K562 (cell line): ENCODE measurements around the gene ZNF37A. TPM values are rescaled to one million over a fixed set of nuclear protein-coding genes. Genes with fewer than 3 reads are reported as not detected.
A peak's percentile ranks its signal among the peaks of the same experiment; 100 is the strongest.

Source experiments
- ATF2 ChIP-seq: sonication (generic); formaldehyde crosslinking; IDR thresholded peaks from 2 replicates; pipeline ENCODE4 v1.8.1; 2022; ENCODE audit warnings: missing genetic modification reagents
- CREB1 ChIP-seq, 2 experiments: sonication (generic) in 1 of 2; formaldehyde crosslinking in 1 of 2; IDR thresholded peaks; 2 replicates each; pipeline versions ENCODE4 v1.6.1 to v1.8.0; 2012 to 2022; ENCODE audit warnings: inconsistent platforms in 1 of 2, mild to moderate bottlenecking in 1 of 2, missing genetic modification reagents in 1 of 2, moderate library complexity in 1 of 2
- DACH1 ChIP-seq: fragments of 450-650 bp; IDR thresholded peaks from 2 replicates; pipeline ENCODE4 v1.6.1; 2018; ENCODE audit not compliant: partially characterized antibody
- GABPB1 ChIP-seq: sonication (generic); formaldehyde crosslinking; IDR thresholded peaks from 2 replicates; pipeline ENCODE4 v1.8.0; 2022; ENCODE audit warnings: mild to moderate bottlenecking, missing genetic modification reagents
- GTF2F1 ChIP-seq: IDR thresholded peaks from 2 replicates; pipeline ENCODE4 v1.6.1; 2011; ENCODE audit warnings: low read depth, low read length, improper control_type of control experiment
- JUND ChIP-seq, 2 experiments: IDR thresholded peaks; 2 replicates in 1 of 2; 3 replicates in 1 of 2; pipeline ENCODE4 v1.6.1; 2011; ENCODE audit warnings: borderline replicate concordance in 2 of 2, low read depth in 2 of 2, low read length in 2 of 2, improper control_type of control experiment in 1 of 2, missing biosample characterization in 1 of 2, missing genetic modification characterization in 1 of 2, missing genetic modification reagents in 1 of 2
- MYC ChIP-seq, 2 experiments: fragments of 250-450 bp in 1 of 2; sonication (Bioruptor Pico) in 1 of 2; IDR thresholded peaks; 2 replicates each; pipeline versions ENCODE4 v1.5.1 to v1.6.1; 2012 to 2021; ENCODE audit warnings: low read depth in 2 of 2, borderline replicate concordance in 1 of 2, improper control_type of control experiment in 1 of 2, low read length in 1 of 2, mild to moderate bottlenecking in 1 of 2, moderate library complexity in 1 of 2
- NR2C1 ChIP-seq, 2 experiments: fragments of 450-650 bp; IDR thresholded peaks; 2 replicates each; pipeline ENCODE4 v1.6.1; 2017; ENCODE audit warnings: mild to moderate bottlenecking in 2 of 2, antibody characterized with exemption in 1 of 2, inconsistent platforms in 1 of 2, missing compliant biosample characterization in 1 of 2, missing genetic modification characterization in 1 of 2
- NR2C2 ChIP-seq, 2 experiments: fragments of 200-800 bp in 1 of 2; sonication (Bioruptor generic) in 1 of 2; sonication (generic) in 1 of 2; formaldehyde crosslinking in 1 of 2; IDR thresholded peaks; 2 replicates each; pipeline versions ENCODE4 v1.6.1 to v1.8.0; 2016 to 2022; ENCODE audit warnings: mild to moderate bottlenecking in 1 of 2, missing compliant biosample characterization in 1 of 2, missing genetic modification characterization in 1 of 2, missing genetic modification reagents in 1 of 2
- PHF20 ChIP-seq: fragments of 450-650 bp; IDR thresholded peaks from 2 replicates; pipeline ENCODE4 v1.6.1; 2018; ENCODE audit not compliant: partially characterized antibody
- POLR2G ChIP-seq: fragments of 200-400 bp; formaldehyde crosslinking; IDR thresholded peaks from 2 replicates; pipeline ENCODE4 v1.6.1; 2017; ENCODE audit warnings: low read depth, mild to moderate bottlenecking, antibody characterized with exemption, low read length, moderate library complexity
- RBM39 ChIP-seq: fragments of 200-400 bp; formaldehyde crosslinking; optimal IDR thresholded peaks from 2 replicates; pipeline ENCODE3; 2018; ENCODE audit warnings: low read depth, low read length
- RNF2 ChIP-seq: sonication (generic); IDR thresholded peaks from 2 replicates; pipeline ENCODE4 v1.6.1; 2016
- SUPT5H ChIP-seq: fragments of 450-650 bp; IDR thresholded peaks from 2 replicates; pipeline ENCODE4 v1.6.1; 2016
- YY1 ChIP-seq, 3 experiments: IDR thresholded peaks; 2 replicates each; pipeline ENCODE4 v1.6.1; 2011; ENCODE audit warnings: low read length in 2 of 3, mild to moderate bottlenecking in 2 of 3, moderate library complexity in 2 of 3, borderline replicate concordance in 1 of 3, control low read depth in 1 of 3, low read depth in 1 of 3; ENCODE audit not compliant: insufficient read depth in 3 of 3, insufficient replicate concordance in 2 of 3, control insufficient read depth in 1 of 3, insufficient read length in 1 of 3; ENCODE audit errors: extremely low read depth in 1 of 3
- ZNF57 ChIP-seq: fragments of 450-650 bp; formaldehyde crosslinking; IDR thresholded peaks from 2 replicates; pipeline ENCODE4 v1.4.0; 2020; ENCODE audit warnings: mild to moderate bottlenecking, moderate library complexity
- ZNF644 ChIP-seq: fragments of 200-800 bp; sonication (Bioruptor generic); IDR thresholded peaks from 2 replicates; pipeline ENCODE4 v1.6.1; 2016; ENCODE audit warnings: low read depth, missing genetic modification characterization, missing compliant biosample characterization
- ZNF740 ChIP-seq, 3 experiments: fragments of 200-800 bp in 1 of 3; sonication (Bioruptor generic) in 1 of 3; sonication (generic) in 1 of 3; formaldehyde crosslinking in 1 of 3; IDR thresholded peaks; 2 replicates each; pipeline versions ENCODE4 v1.6.1 to v1.8.0; 2016 to 2022; ENCODE audit warnings: mild to moderate bottlenecking in 2 of 3, missing compliant biosample characterization in 2 of 3, missing genetic modification characterization in 2 of 3, missing genetic modification reagents in 1 of 3
- ZNF766 ChIP-seq: fragments of 200-800 bp; sonication (Bioruptor generic); conservative IDR thresholded peaks from 2 replicates; pipeline ENCODE4 v1.6.1; 2016; ENCODE audit warnings: missing genetic modification characterization, missing compliant biosample characterization
- polyA plus RNA-seq, 8 experiments: library from polyadenylated mRNA; depleted of rRNA in 4 of 8; stranded (reverse) in 5 of 8; unstranded in 3 of 8; fragments of >200 nt; fragmentation: Nextera tagmentation in 2 of 8; fragmentation: Illumina TruSeq in 1 of 8; extraction: Ambion mirVana in 2 of 8; extraction: Trizol in 1 of 8; gene quantifications; 2 replicates each; pipeline versions ENCODE4 v1.2.1 to v1.2.3, GENCODE V29; 2011 to 2014; ENCODE audit warnings: inconsistent platforms in 1 of 8, missing spikeins in 1 of 8
- total RNA-seq, 7 experiments: library from RNA; depleted of rRNA in 6 of 7; stranded (reverse); fragments of >200 nt in 6 of 7; fragmentation: Illumina TruSeq in 2 of 7; extraction: Trizol in 2 of 7; gene quantifications; 2 replicates each; pipeline versions ENCODE4 v1.2.1 to v1.2.3, GENCODE V29; 2011 to 2021; ENCODE audit warnings: low replicate concordance in 1 of 7

Gene ZNF37A
- total and polyA plus RNA-seq, 9 of the 15 experiments (the other 6 are each of a cell fraction or from before 2014, with no cell fraction given): 4.1 to 21.6 (median 16.4) TPM

- TF ChIP-seq GABPB1 (CRISPR knock-in tag) (peak; percentile 11; the same call in 1 of the 2 replicates), ZNF644 (tag) (0 out of 2 replicates have a peak, but pooled peaks have one; percentile 68), POLR2G (peak; percentile 88), RNF2 (peak; percentile 48; the same call in 1 of the 2 replicates), CREB1 (IDR thresholded peaks at IDR 0.05) (peak; percentile 79), CREB1 (CRISPR knock-in tag; IDR thresholded peaks at IDR 0.05) (no peak), ZNF57 (CRISPR knock-in tag) (no peak), DACH1 (no peak), YY1 (IDR thresholded peaks at IDR 0.05; ENCODE audit: borderline replicate concordance in 1 of 3, control insufficient read depth in 1 of 3, extremely low read depth in 1 of 3, insufficient read depth in 3 of 3, insufficient read length in 1 of 3, insufficient replicate concordance in 2 of 3, low read depth in 1 of 3, low read length in 2 of 3) (peak in 2 of 3 experiments; percentile 32 to 41), NR2C2 (CRISPR knock-in tag; IDR thresholded peaks at IDR 0.05) (peak; percentile 79; the same call in 1 of the 2 replicates), NR2C2 (tag; IDR thresholded peaks at IDR 0.05) (peak; percentile 95), ZNF740 (CRISPR knock-in tag; IDR thresholded peaks at IDR 0.05) (0 out of 2 replicates have a peak, but pooled peaks have one; percentile 34), ZNF740 (tag; IDR thresholded peaks at IDR 0.05) (no peak), NR2C1 (IDR thresholded peaks at IDR 0.05) (peak; percentile 82), NR2C1 (tag; IDR thresholded peaks at IDR 0.05) (peak; percentile 91), GTF2F1 (peak; percentile 34; the same call in 1 of the 2 replicates), JUND (IDR thresholded peaks at IDR 0.05; ENCODE audit: borderline replicate concordance, low read depth, low read length) (0 out of 2 replicates have a peak, but pooled peaks have one; percentile 30), JUND (tag; IDR thresholded peaks at IDR 0.05; ENCODE audit: borderline replicate concordance, low read depth, low read length) (peak; percentile 44; the same call in 1 of the 3 replicates), ZNF766 (CRISPR knock-in tag) (peak; percentile 89), RBM39 (no peak), MYC (IDR thresholded peaks at IDR 0.05; ENCODE audit: low read depth, low read length) (peak; percentile 71), MYC (CRISPR knock-in tag; IDR thresholded peaks at IDR 0.05; ENCODE audit: borderline replicate concordance, low read depth) (no peak), SUPT5H (peak; percentile 69), PHF20 (peak; percentile 50), ATF2 (CRISPR knock-in tag) (no peak)
These were observed at the start of gene ZNF37A (continued) for GRCh38 chr10:38094158-38094926.
